ENCODE results near the gene MAN1C1. TPM values are rescaled to one million over a fixed set of nuclear protein-coding genes. Genes with fewer than 3 reads are reported as not detected.

MAN1C1 gene
- polyA plus RNA-seq, 1 donor from 2014 or later = 1.3 TPM

DNA sequence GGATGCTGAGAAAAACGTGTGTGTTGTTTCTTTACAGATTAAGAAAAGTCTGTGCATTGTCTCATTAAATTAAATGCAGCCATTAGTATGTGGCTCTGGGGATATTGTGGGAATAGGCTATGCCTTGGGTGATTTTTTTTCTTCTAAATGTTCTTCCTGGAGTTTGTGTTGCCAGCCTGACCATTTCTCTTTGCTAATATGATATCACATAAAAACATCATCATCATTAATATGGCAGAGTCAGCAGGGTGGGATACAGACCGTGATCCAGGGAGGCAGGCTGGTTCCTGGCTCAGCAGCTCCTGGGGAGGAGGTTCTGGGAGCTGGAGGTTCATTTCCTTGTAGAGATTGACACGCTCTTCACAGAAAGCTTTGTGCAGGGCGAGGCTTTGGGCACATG lies 122.8 kb downstream of the MAN1C1 start:
- TF ChIP-seq, protein P1, sequence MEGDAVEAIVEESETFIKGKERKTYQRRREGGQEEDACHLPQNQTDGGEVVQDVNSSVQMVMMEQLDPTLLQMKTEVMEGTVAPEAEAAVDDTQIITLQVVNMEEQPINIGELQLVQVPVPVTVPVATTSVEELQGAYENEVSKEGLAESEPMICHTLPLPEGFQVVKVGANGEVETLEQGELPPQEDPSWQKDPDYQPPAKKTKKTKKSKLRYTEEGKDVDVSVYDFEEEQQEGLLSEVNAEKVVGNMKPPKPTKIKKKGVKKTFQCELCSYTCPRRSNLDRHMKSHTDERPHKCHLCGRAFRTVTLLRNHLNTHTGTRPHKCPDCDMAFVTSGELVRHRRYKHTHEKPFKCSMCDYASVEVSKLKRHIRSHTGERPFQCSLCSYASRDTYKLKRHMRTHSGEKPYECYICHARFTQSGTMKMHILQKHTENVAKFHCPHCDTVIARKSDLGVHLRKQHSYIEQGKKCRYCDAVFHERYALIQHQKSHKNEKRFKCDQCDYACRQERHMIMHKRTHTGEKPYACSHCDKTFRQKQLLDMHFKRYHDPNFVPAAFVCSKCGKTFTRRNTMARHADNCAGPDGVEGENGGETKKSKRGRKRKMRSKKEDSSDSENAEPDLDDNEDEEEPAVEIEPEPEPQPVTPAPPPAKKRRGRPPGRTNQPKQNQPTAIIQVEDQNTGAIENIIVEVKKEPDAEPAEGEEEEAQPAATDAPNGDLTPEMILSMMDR (IDR thresholded peaks at IDR 0.05; ENCODE audit: poor library complexity, severe bottlenecking) = no peak
- TF ChIP-seq SMC3 (conservative IDR thresholded peaks at IDR 0.05; ENCODE audit: poor library complexity) (no peak), EZH2 (IDR thresholded peaks at IDR 0.05; ENCODE audit: borderline replicate concordance, insufficient read depth, low read length, poor library complexity, severe bottlenecking) (no peak), TAF1 (IDR thresholded peaks at IDR 0.05; ENCODE audit: low read depth) (no peak), RAD21 (conservative IDR thresholded peaks at IDR 0.05) (no peak), MXI1 (conservative IDR thresholded peaks at IDR 0.05; ENCODE audit: poor library complexity, severe bottlenecking) (no peak), EP300 (conservative IDR thresholded peaks at IDR 0.05; ENCODE audit: poor library complexity, severe bottlenecking) (no peak), POLR2AphosphoS5 (IDR thresholded peaks at IDR 0.05) (no peak)
- TF ChIP-seq, protein P2, sequence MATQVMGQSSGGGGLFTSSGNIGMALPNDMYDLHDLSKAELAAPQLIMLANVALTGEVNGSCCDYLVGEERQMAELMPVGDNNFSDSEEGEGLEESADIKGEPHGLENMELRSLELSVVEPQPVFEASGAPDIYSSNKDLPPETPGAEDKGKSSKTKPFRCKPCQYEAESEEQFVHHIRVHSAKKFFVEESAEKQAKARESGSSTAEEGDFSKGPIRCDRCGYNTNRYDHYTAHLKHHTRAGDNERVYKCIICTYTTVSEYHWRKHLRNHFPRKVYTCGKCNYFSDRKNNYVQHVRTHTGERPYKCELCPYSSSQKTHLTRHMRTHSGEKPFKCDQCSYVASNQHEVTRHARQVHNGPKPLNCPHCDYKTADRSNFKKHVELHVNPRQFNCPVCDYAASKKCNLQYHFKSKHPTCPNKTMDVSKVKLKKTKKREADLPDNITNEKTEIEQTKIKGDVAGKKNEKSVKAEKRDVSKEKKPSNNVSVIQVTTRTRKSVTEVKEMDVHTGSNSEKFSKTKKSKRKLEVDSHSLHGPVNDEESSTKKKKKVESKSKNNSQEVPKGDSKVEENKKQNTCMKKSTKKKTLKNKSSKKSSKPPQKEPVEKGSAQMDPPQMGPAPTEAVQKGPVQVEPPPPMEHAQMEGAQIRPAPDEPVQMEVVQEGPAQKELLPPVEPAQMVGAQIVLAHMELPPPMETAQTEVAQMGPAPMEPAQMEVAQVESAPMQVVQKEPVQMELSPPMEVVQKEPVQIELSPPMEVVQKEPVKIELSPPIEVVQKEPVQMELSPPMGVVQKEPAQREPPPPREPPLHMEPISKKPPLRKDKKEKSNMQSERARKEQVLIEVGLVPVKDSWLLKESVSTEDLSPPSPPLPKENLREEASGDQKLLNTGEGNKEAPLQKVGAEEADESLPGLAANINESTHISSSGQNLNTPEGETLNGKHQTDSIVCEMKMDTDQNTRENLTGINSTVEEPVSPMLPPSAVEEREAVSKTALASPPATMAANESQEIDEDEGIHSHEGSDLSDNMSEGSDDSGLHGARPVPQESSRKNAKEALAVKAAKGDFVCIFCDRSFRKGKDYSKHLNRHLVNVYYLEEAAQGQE (IDR thresholded peaks at IDR 0.05; ENCODE audit: borderline replicate concordance) = no peak
- H3K36me3 ChIP-seq (ENCODE audit: insufficient read depth, low read length) = no peaks in the 10 kb centered on the region

DNA sequence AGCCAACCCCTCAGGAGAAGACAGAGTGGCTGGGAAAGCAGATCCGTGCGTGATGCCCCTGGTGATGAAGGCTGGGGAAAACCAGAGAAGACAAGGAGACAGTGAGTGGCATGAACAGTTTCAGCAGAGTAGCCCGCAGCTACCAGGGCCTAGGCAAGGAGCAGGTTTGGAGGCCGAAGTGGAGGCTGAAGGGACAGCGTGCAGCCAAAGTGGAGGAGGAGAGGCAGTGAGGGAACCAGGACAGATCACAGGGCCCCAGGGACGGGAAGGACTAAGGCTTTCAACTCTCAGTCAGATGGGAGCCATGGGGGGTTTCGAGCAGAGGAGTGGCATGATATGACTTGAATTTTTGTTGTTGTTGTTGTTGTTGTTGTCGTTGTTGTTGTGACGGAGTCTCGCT lies 123.5 kb downstream of the MAN1C1 start:
- Histone ChIP-seq H3K36me3 (ENCODE audit: insufficient read depth, low read length) (no peaks in the 10 kb centered on the region), H3K27me3 (ENCODE audit: insufficient read depth, low read depth, low read length) (no peaks in the 10 kb centered on the region), H3K9me2 (ENCODE audit: insufficient read depth, low read length) (no peaks in the 10 kb centered on the region), H3K9ac (ENCODE audit: low read length) (no peak overlapping the region), H3K4me3 (ENCODE audit: low read length) (no peak overlapping the region), H3F3A (ENCODE audit: insufficient read depth, low read length, poor library complexity, severe bottlenecking) (no peaks in the 10 kb centered on the region), H3K79me2 (replicated peaks; ENCODE audit: insufficient read depth, low read length) (no peaks in the 10 kb centered on the region), H4K20me1 (ENCODE audit: insufficient read depth) (no peaks in the 10 kb centered on the region), H3K4me2 (ENCODE audit: low read length) (no peak overlapping the region), H3K27ac (ENCODE audit: low read length) (no peak overlapping the region), H2AFZ (ENCODE audit: low read depth, low read length) (no peak overlapping the region), H3K9me3 (ENCODE audit: low read length) (no peaks in the 10 kb centered on the region)
- TF ChIP-seq MXI1 (conservative IDR thresholded peaks at IDR 0.05; ENCODE audit: poor library complexity, severe bottlenecking) = no peak
- TF ChIP-seq, protein P1 (IDR thresholded peaks at IDR 0.05; ENCODE audit: poor library complexity, severe bottlenecking) = no peak
- TF ChIP-seq, protein P2 (IDR thresholded peaks at IDR 0.05; ENCODE audit: borderline replicate concordance) = no peak
- no peak for TF ChIP-seq RAD21 (conservative IDR thresholded peaks at IDR 0.05)
- no peak for TF ChIP-seq EP300 (conservative IDR thresholded peaks at IDR 0.05; ENCODE audit: poor library complexity, severe bottlenecking)
- TF ChIP-seq POLR2AphosphoS5 (IDR thresholded peaks at IDR 0.05) = no peak
- no peak for TF ChIP-seq SMC3 (conservative IDR thresholded peaks at IDR 0.05; ENCODE audit: poor library complexity)
- no peak for TF ChIP-seq EZH2 (IDR thresholded peaks at IDR 0.05; ENCODE audit: borderline replicate concordance, insufficient read depth, low read length, poor library complexity, severe bottlenecking)
- TF ChIP-seq TAF1 (IDR thresholded peaks at IDR 0.05; ENCODE audit: low read depth) = no peak

More for the DNA sequence above, 122.8 kb downstream of the MAN1C1 start:
- Histone ChIP-seq H3K79me2 (replicated peaks; ENCODE audit: insufficient read depth, low read length) (no peaks in the 10 kb centered on the region), H3K9me3 (ENCODE audit: low read length) (no peaks in the 10 kb centered on the region), H4K20me1 (ENCODE audit: insufficient read depth) (no peaks in the 10 kb centered on the region), H2AFZ (ENCODE audit: low read depth, low read length) (no peak overlapping the region), H3K4me3 (ENCODE audit: low read length) (no peak overlapping the region), H3F3A (ENCODE audit: insufficient read depth, low read length, poor library complexity, severe bottlenecking) (no peaks in the 10 kb centered on the region), H3K27ac (ENCODE audit: low read length) (no peak overlapping the region), H3K27me3 (ENCODE audit: insufficient read depth, low read depth, low read length) (no peaks in the 10 kb centered on the region), H3K9me2 (ENCODE audit: insufficient read depth, low read length) (no peaks in the 10 kb centered on the region), H3K4me2 (ENCODE audit: low read length) (no peak overlapping the region), H3K9ac (ENCODE audit: low read length) (no peak overlapping the region)
